Fibroblast of villous mesenchyme (primary cell): ENCODE results near the gene CEP164. TPM values are rescaled to one million over a fixed set of nuclear protein-coding genes. Genes with fewer than 3 reads are reported as not detected.
"Not testable (repeated sequence)": the region's sequence is repeated elsewhere in the genome, so short reads cannot be mapped to it uniquely, and the experiment has no call there.

Experiments
- DNase-seq: peaks from one replicate; pipeline ENCODE4 v3.0.0-alpha.2; 2010; ENCODE audit warnings: low read depth
- H3K4me3 ChIP-seq: 2 replicates; pipeline ENCODE4 v1.5.1; 2011; ENCODE audit warnings: low read depth, mild to moderate bottlenecking, low read length
- total RNA-seq: library from RNA; depleted of rRNA; stranded (reverse); fragments of >200 nt; gene quantifications from 2 replicates; pipeline ENCODE4 v1.2.3, GENCODE V29; 2012
- TF ChIP-seq, protein P1 (sequence below): IDR thresholded peaks from 2 replicates; pipeline ENCODE4 v1.5.1; 2012; ENCODE audit warnings: low read depth, mild to moderate bottlenecking, low read length; ENCODE audit not compliant: insufficient read depth

Gene CEP164
- total RNA-seq, 1 donor: 33.7 TPM

DNA sequence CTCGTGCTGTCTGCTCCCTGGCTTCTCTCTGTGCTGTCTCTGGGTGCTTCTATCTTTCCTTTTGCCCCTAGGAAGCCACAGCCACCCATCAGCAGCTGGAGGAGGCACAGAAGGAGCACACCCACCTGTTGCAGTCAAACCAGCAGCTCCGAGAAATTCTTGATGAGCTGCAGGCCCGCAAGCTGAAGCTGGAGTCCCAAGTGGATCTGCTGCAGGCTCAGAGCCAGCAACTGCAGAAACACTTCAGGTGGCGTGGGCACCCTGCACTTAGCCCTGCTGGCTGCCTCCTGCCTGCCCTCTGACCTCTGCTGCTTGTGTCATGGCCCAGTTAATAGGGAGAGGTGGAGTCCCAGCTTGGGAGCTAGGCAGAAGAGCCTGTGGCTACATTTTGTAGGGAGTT, 67.8 kb downstream of the CEP164 start:
- no peak for DNase-seq
- H3K4me3 ChIP-seq: no peak overlapping the region
- TF ChIP-seq, protein P1, sequence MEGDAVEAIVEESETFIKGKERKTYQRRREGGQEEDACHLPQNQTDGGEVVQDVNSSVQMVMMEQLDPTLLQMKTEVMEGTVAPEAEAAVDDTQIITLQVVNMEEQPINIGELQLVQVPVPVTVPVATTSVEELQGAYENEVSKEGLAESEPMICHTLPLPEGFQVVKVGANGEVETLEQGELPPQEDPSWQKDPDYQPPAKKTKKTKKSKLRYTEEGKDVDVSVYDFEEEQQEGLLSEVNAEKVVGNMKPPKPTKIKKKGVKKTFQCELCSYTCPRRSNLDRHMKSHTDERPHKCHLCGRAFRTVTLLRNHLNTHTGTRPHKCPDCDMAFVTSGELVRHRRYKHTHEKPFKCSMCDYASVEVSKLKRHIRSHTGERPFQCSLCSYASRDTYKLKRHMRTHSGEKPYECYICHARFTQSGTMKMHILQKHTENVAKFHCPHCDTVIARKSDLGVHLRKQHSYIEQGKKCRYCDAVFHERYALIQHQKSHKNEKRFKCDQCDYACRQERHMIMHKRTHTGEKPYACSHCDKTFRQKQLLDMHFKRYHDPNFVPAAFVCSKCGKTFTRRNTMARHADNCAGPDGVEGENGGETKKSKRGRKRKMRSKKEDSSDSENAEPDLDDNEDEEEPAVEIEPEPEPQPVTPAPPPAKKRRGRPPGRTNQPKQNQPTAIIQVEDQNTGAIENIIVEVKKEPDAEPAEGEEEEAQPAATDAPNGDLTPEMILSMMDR: no peak

- no peak overlapping the region for H3K4me3 ChIP-seq
- TF ChIP-seq, protein P1: no peak
- no peak for DNase-seq
Observed at GRCh38 chr11:117396970-117397369, 69.3 kb downstream of the CEP164 start.

DNA sequence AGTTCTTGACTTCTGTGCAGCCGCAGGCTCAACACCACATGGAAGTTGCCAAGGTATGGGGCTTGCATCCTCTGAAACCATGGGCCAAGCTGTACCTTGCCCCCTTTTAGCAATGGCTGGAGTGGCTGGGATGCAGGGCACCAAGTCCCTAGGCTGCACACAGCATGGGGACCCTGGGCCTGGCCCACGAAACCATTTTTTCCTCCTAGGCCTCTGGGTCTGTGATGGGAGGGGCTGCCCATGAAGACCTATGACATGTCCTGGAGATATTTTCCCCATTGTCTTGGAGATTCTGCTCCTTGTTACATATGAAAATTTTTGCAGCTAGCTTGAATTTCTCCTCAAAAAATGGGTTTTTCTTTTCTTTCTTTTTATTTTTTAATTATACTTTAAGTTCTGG, 71.0 kb downstream of the CEP164 start:
- DNase-seq, H3K4me3 ChIP-seq: not testable (repeated sequence)

DNA sequence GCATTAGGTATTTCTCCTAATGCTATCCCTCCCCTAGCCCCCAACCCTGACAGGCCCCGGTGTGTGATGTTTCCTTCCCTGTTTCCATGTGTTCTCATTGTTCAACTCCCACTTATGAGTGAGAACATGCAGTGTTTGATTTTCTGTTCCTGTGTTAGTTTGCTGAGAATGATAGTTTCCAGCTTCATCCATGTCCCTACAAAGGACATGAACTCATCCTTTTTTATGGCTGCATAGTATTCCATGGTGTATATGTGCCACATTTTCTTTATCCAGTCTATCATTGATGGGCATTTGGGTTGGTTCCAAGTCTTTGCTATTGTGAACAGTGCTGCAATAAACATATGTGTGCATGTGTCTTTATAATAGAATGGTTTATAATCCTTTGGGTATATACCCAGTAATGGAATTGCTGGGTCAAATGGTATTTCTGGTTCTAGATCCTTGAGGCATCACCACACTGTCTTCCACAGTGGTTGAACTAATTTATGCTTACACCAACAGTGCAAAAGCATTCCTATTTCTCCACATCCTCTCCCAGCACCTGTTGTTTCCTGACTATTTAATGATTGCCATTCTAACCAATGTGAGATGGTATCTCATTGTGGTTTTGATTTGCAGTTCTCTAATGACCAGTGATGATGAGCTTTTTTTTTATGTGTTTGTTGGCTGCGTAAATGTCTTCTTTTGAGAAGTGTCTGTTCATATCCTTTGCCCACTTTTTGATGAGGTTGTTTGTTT, 71.6 kb downstream of the CEP164 start:
- not testable (repeated sequence) for DNase-seq, H3K4me3 ChIP-seq

DNA sequence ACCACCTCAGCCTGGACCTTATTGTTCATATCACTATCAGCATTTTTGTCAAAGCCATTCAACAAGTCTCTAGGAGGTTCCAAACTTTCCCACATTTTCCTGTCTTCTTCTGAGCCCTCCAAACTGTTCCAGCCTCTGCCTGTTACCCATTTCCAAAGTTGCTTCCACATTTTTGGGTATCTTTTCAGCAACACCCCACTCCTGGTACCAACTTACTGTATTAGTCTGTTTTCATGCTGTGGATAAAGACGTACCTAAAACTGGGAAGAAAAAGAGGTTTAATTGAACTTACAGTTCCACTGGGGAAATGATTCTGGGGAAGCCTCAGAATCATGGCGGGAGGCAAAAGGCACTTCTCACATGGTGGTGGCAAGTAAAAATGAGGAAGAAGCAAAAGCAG, 78.2 kb downstream of the CEP164 start:
- not testable (repeated sequence) for H3K4me3 ChIP-seq, DNase-seq

DNA sequence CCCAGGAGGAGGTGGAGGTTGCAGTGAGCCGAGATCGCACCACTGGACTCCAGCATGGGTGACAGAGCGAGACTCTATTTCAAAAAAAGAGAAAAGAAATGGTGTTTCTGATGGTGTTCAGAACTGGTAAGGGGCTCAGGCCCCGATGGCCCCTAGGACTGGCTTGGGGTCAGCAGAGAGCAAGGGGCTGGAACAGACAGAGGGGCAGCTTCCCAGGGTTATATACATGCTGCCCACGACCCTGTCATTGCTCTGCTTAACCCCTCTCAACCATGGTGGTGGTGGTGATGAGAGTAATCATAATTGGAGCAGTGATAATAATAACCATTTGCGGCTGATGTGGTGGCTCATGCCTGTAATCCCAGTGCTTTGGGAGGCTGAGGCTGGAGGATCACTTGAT, 79.4 kb downstream of the CEP164 start:
- TF ChIP-seq, protein P1: no peak
- no peak overlapping the region for H3K4me3 ChIP-seq
- no peak for DNase-seq

GRCh38 chr11:117408356-117408755, 80.7 kb downstream of the CEP164 start:
- no peak for DNase-seq
- H3K4me3 ChIP-seq: no peak overlapping the region
- TF ChIP-seq, protein P1: no peak

DNA sequence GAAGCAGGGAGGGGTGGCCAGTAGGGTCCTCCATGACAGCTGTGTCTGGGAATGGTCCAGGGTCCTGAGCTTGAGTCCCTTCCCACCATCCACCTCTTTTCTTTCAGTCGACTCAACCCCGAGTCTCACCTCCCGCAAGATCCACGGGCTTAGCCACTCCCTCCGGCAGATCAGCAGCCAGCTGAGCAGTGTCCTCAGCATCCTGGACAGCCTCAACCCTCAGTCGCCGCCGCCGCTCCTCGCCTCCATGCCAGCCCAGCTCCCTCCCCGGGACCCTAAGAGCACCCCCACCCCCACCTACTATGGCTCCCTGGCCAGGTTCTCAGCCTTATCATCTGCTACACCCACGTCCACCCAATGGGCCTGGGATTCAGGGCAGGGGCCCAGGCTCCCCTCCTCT, 81.9 kb downstream of the CEP164 start:
- DNase-seq: no peak
- H3K4me3 ChIP-seq: no peak overlapping the region
- TF ChIP-seq, protein P1: no peak
